Cardiac septum (tissue), 1 donor: ENCODE data around the gene TEX44. TPM values are rescaled to one million over a fixed set of nuclear protein-coding genes. Genes with fewer than 3 reads are reported as not detected.

Experiments used
- DNase-seq: peaks from one replicate; pipeline ENCODE4 v3.0.0-alpha.2; 2020; ENCODE audit warnings: low spot score
- intact Hi-C: fragments of 100-400 bp; cut with DNase I; formaldehyde crosslinking; loops from one replicate; pipeline ENCODE4 v1.14.0; 2022
- total RNA-seq: library from RNA; stranded (reverse); fragmentation: NEBNext Ultra II Directional; extraction: Animal tissue kit (Norgen Biotek cat#: 25700); gene quantifications from one replicate; pipeline ENCODE4 v1.2.1, GENCODE V29; 2021
- donor health status: DM: no; HTN: no; CAD: no.

The TEX44 gene
- total RNA-seq, 1 donor from 2014 or later: not detected

GRCh38 chr2:231617059-231617926 lies 24.6 kb downstream of the TEX44 start:
- no peak for DNase-seq
- intact Hi-C loops: no loop called here

- intact Hi-C loops: no loop called here
- DNase-seq: no peak
Measured at GRCh38 chr2:231621051-231621879, 28.6 kb downstream of the TEX44 start.

GRCh38 chr2:231622963-231623362 lies 30.3 kb downstream of the TEX44 start:
- no peak for DNase-seq
- intact Hi-C loops: no loop called here

- intact Hi-C loops: no loop called here
- DNase-seq: no peak
Measured at GRCh38 chr2:231626449-231626848, 33.8 kb downstream of the TEX44 start.

- no peak for DNase-seq
- intact Hi-C loops: no loop called here
Measured at GRCh38 chr2:231627384-231628120, 34.9 kb downstream of the TEX44 start.

- DNase-seq: no peak
- intact Hi-C loops: no loop called here
Measured at GRCh38 chr2:231632559-231633142, 40.0 kb downstream of the TEX44 start.

GRCh38 chr2:231633241-231633976 lies 40.7 kb downstream of the TEX44 start:
- intact Hi-C loops: no loop called here
- DNase-seq: no peak

GRCh38 chr2:231634412-231634811 lies 41.7 kb downstream of the TEX44 start:
- intact Hi-C loops: no loop called here
- DNase-seq: no peak

- DNase-seq: no peak
- intact Hi-C loops: no loop called here
Measured at GRCh38 chr2:231634951-231635875, 42.5 kb downstream of the TEX44 start.

- DNase-seq: no peak
- intact Hi-C loops: loop anchor here (1.0 kb wide), 2 partner anchors 26 to 68 kb away; partner anchors contain the start of gene PTMA
Measured at GRCh38 chr2:231640241-231640640, 47.6 kb downstream of the TEX44 start.

- intact Hi-C loops: loop anchor here (1.0 kb wide), 2 partner anchors 26 to 68 kb away; partner anchors contain the start of gene PTMA
- DNase-seq: no peak
Measured at GRCh38 chr2:231640641-231641111, 48.0 kb downstream of the TEX44 start.

GRCh38 chr2:231642631-231643494 lies 50.2 kb downstream of the TEX44 start:
- intact Hi-C loops: loop anchor here (1.0 to 2.0 kb wide), 4 partner anchors 19 to 38 kb away; no protein-coding TSS in a partner anchor
- peak; percentile 93 for DNase-seq

- intact Hi-C loops: loop anchor here (1.0 to 2.0 kb wide), 2 partner anchors 30 to 39 kb away; no protein-coding TSS in a partner anchor
- DNase-seq: no peak
Measured at GRCh38 chr2:231643495-231643888, 50.8 kb downstream of the TEX44 start.
